GM23338 (cell line): Measurements from ENCODE around the gene TPO. TPM values are rescaled to one million over a fixed set of nuclear protein-coding genes. Genes with fewer than 3 reads are reported as not detected.

Experiments used
- ATAC-seq: fragments of 200-7000 bp; cut with Tn5 transposase; 3 replicates; pipeline ENCODE4 v1.9.1; 2020
- DNase-seq: peaks from one replicate; pipeline ENCODE4 v3.0.0-alpha.2; 2015; ENCODE audit warnings: low spot score
- H2AFZ ChIP-seq: fragments of 200-600 bp; sonication (generic); 2 replicates; pipeline ENCODE4 v1.8.0; 2016; ENCODE audit warnings: antibody characterized with exemption, mild to moderate bottlenecking, moderate library complexity
- H3F3A ChIP-seq: fragments of 200-600 bp; sonication (generic); replicated peaks from 2 replicates; pipeline ENCODE4 v1.8.0; 2017; ENCODE audit warnings: antibody characterized with exemption, mixed run types, low read depth
- H3K27ac ChIP-seq: fragments of 200-600 bp; sonication (generic); 2 replicates; pipeline ENCODE4 v1.6.1; 2016; ENCODE audit warnings: low read depth
- H3K27me3 ChIP-seq: fragments of 200-600 bp; sonication (generic); 2 replicates; pipeline ENCODE4 v1.8.0; 2016; ENCODE audit warnings: mild to moderate bottlenecking, mixed run types, moderate library complexity; ENCODE audit not compliant: insufficient read depth
- H3K36me3 ChIP-seq: fragments of 200-600 bp; sonication (generic); 2 replicates; pipeline ENCODE4 v1.8.0; 2016; ENCODE audit warnings: mild to moderate bottlenecking; ENCODE audit not compliant: insufficient read depth
- H3K4me1 ChIP-seq: fragments of 200-600 bp; sonication (generic); 2 replicates; pipeline ENCODE4 v1.8.0; 2016; ENCODE audit warnings: mild to moderate bottlenecking, moderate library complexity; ENCODE audit not compliant: insufficient read depth
- H3K4me2 ChIP-seq: fragments of 200-600 bp; sonication (generic); 2 replicates; pipeline ENCODE4 v1.7.1; 2017; ENCODE audit warnings: mixed run types
- H3K4me3 ChIP-seq: fragments of 200-600 bp; sonication (generic); 2 replicates; pipeline ENCODE4 v1.6.1; 2016; ENCODE audit warnings: mixed run types
- H3K79me2 ChIP-seq: fragments of 200-600 bp; sonication (generic); replicated peaks from 2 replicates; pipeline ENCODE4 v1.8.0; 2017; ENCODE audit warnings: mild to moderate bottlenecking; ENCODE audit not compliant: insufficient read depth
- H3K9me2 ChIP-seq: fragments of 200-600 bp; sonication (generic); 2 replicates; pipeline ENCODE4 v1.8.0; 2017; ENCODE audit not compliant: insufficient read depth
- H4K20me1 ChIP-seq: fragments of 200-600 bp; sonication (generic); replicated peaks from 2 replicates; pipeline ENCODE4 v1.8.0; 2017; ENCODE audit warnings: mild to moderate bottlenecking; ENCODE audit not compliant: insufficient read depth
- H3K27ac Mint-ChIP-seq: 2 replicates; pipeline ENCODE4 v1.8.0; 2020; ENCODE audit warnings: inconsistent platforms, mild to moderate bottlenecking, moderate library complexity, mixed read lengths
- H3K27me3 Mint-ChIP-seq: 3 replicates; pipeline ENCODE4 v1.8.0; 2022; ENCODE audit warnings: low read depth, mild to moderate bottlenecking, moderate library complexity, mixed read lengths, inconsistent platforms; ENCODE audit not compliant: insufficient read depth, poor library complexity
- H3K36me3 Mint-ChIP-seq: 3 replicates; pipeline ENCODE4 v1.8.0; 2021; ENCODE audit warnings: low read depth, mild to moderate bottlenecking, inconsistent platforms, moderate library complexity, mixed read lengths
- H3K4me1 Mint-ChIP-seq: 3 replicates; pipeline ENCODE4 v1.8.0; 2020; ENCODE audit warnings: mild to moderate bottlenecking, inconsistent platforms, mixed read lengths
- H3K4me3 Mint-ChIP-seq: 3 replicates; pipeline ENCODE4 v1.8.0; 2021; ENCODE audit warnings: moderate library complexity, mild to moderate bottlenecking, inconsistent platforms, mixed read lengths
- H3K9me3 Mint-ChIP-seq: 3 replicates; pipeline ENCODE4 v1.8.0; 2020; ENCODE audit warnings: moderate library complexity, mild to moderate bottlenecking, inconsistent platforms, mixed read lengths
- CREB1 ChIP-seq: fragments of 250-450 bp; sonication (Bioruptor Pico); IDR thresholded peaks from 2 replicates; pipeline ENCODE4 v1.5.0; 2020; ENCODE audit warnings: low read depth, mild to moderate bottlenecking, moderate library complexity
- CTCF ChIP-seq, 2 experiments: fragments of 200-600 bp in 1 of 2; sonication (generic) in 1 of 2; conservative IDR thresholded peaks; 2 replicates each; pipeline versions ENCODE4 v1.5.1 to v1.6.1; 2016 to 2017; ENCODE audit warnings: antibody characterized with exemption in 2 of 2, low read depth in 2 of 2, mild to moderate bottlenecking in 2 of 2, moderate library complexity in 1 of 2
- ETS1 ChIP-seq: IDR thresholded peaks from 2 replicates; pipeline ENCODE4 v1.6.1; 2016; ENCODE audit warnings: antibody characterized with exemption
- EZH2 ChIP-seq: fragments of 200-600 bp; sonication (generic); IDR thresholded peaks from one replicate; pipeline ENCODE4 v1.8.0; 2017; ENCODE audit warnings: antibody characterized with exemption, mild to moderate bottlenecking, low read depth; ENCODE audit not compliant: unreplicated experiment
- EZH2phosphoT487 ChIP-seq: fragments of 200-600 bp; sonication (generic); IDR thresholded peaks from one replicate; pipeline ENCODE4 v1.8.1; 2018; ENCODE audit warnings: antibody characterized with exemption; ENCODE audit not compliant: unreplicated experiment
- JUNB ChIP-seq: IDR thresholded peaks from one replicate; pipeline ENCODE4 v1.6.1; 2016; ENCODE audit warnings: antibody characterized with exemption; ENCODE audit not compliant: unreplicated experiment
- NANOG ChIP-seq: IDR thresholded peaks from 2 replicates; pipeline ENCODE4 v1.6.1; 2016; ENCODE audit warnings: antibody characterized with exemption, borderline replicate concordance
- POLR2AphosphoS5 ChIP-seq: IDR thresholded peaks from 2 replicates; pipeline ENCODE4 v1.6.1; 2016; ENCODE audit warnings: antibody characterized with exemption, low read depth
- STAT1 ChIP-seq: IDR thresholded peaks from one replicate; pipeline ENCODE4 v1.6.1; 2016; ENCODE audit warnings: antibody characterized with exemption; ENCODE audit not compliant: unreplicated experiment
- ZNF114 ChIP-seq: fragments of 250-450 bp; sonication (Bioruptor Pico); IDR thresholded peaks from 2 replicates; pipeline ENCODE4 v1.5.0; 2020; ENCODE audit warnings: mild to moderate bottlenecking, moderate library complexity
- ZNF331 ChIP-seq: fragments of 250-450 bp; sonication (Bioruptor Pico); IDR thresholded peaks from 2 replicates; pipeline ENCODE4 v1.5.0; 2020; ENCODE audit warnings: low read depth, mild to moderate bottlenecking, moderate library complexity
- ZNF462 ChIP-seq: fragments of 250-450 bp; sonication (Bioruptor Pico); IDR thresholded peaks from 2 replicates; pipeline ENCODE4 v1.5.0; 2020; ENCODE audit warnings: mild to moderate bottlenecking, moderate library complexity
- polyA plus RNA-seq: library from polyadenylated mRNA; unstranded; fragments of >200 nt; fragmentation: Nextera tagmentation; extraction: Ambion mirVana; gene quantifications from 2 replicates; pipeline ENCODE4 v1.2.1, GENCODE V29; 2016
- total RNA-seq: library from RNA; depleted of rRNA; stranded (reverse); fragments of >200 nt; shearing (Covaris generic); gene quantifications from 2 replicates; pipeline ENCODE4 v1.2.3, GENCODE V29; 2014

Gene TPO
- total and polyA plus RNA-seq, 2 experiments from 2014 or later, result 0.74 TPM; not detected in 1

GRCh38 chr2:1492711-1493430, 79.6 kb downstream of the TPO start:
- no peaks in the 10 kb centered on the region for H3K27me3 ChIP-seq
- Mint-ChIP-seq H3K36me3 (no peaks in the 10 kb centered on the region), H3K4me3 (no peak overlapping the region), H3K27ac (no peak overlapping the region), H3K27me3 (peaks cover 2% of the 10 kb centered on the region), H3K4me1 (no peaks in the 10 kb centered on the region), H3K9me3 (no peaks in the 10 kb centered on the region; the same call in 2 of the 3 replicates)
- no peaks in the 10 kb centered on the region for H3F3A ChIP-seq
- H2AFZ ChIP-seq, result no peak overlapping the region
- H3K4me3 ChIP-seq, result no peak overlapping the region
- ATAC-seq, result no peak
- H3K79me2 ChIP-seq, result no peaks in the 10 kb centered on the region
- no peak overlapping the region for H3K27ac ChIP-seq
- H3K9me2 ChIP-seq, result no peaks in the 10 kb centered on the region
- no peak for TF ChIP-seq ETS1
- TF ChIP-seq CREB1 (CRISPR knock-in tag), result no peak
- no peak for TF ChIP-seq CTCF (conservative IDR thresholded peaks at IDR 0.05; ENCODE audit: low read depth in 2 of 2)
- TF ChIP-seq EZH2phosphoT487, result no peak
- TF ChIP-seq STAT1, result no peak
- TF ChIP-seq ZNF331 (CRISPR knock-in tag), result no peak
- no peak for TF ChIP-seq POLR2AphosphoS5
- no peak for TF ChIP-seq JUNB
- DNase-seq, result no peak
- no peaks in the 10 kb centered on the region for H3K4me1 ChIP-seq
- H3K36me3 ChIP-seq, result no peaks in the 10 kb centered on the region
- no peak overlapping the region for H3K4me2 ChIP-seq
- H4K20me1 ChIP-seq, result no peaks in the 10 kb centered on the region

DNA sequence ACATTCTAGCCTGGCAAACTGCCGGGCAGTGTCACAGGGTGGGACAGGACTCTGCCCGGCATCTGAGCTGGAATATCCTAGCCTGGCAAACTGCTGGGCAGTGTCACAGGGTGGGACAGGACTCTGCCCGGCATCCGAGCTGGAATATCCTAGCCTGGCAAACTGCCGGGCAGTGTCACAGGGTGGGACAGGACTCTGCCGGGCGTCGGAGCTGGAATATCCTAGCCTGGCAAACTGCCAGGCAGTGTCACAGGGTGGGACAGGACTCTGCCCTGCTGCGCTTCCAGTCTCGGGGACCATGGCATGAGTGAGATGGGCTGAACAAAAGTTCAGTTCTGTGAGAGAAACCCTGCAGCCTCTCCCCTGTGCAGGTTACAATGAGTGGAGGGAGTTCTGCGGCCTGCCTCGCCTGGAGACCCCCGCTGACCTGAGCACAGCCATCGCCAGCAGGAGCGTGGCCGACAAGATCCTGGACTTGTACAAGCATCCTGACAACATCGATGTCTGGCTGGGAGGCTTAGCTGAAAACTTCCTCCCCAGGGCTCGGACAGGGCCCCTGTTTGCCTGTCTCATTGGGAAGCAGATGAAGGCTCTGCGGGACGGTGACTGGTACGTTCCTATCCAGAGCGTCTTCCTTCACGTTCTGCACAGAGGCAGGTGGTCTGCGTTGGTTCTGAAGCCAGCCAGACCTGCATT, 80.3 kb downstream of the TPO start:
- Mint-ChIP-seq H3K4me3 (no peak overlapping the region), H3K4me1 (no peaks in the 10 kb centered on the region), H3K27me3 (peaks cover 2% of the 10 kb centered on the region), H3K36me3 (no peaks in the 10 kb centered on the region), H3K9me3 (no peaks in the 10 kb centered on the region; the same call in 2 of the 3 replicates), H3K27ac (no peak overlapping the region)
- Histone ChIP-seq H3K27me3 (no peaks in the 10 kb centered on the region), H3K4me2 (no peak overlapping the region), H3K27ac (no peak overlapping the region), H3K79me2 (no peaks in the 10 kb centered on the region), H3K4me3 (no peak overlapping the region), H3K9me2 (no peaks in the 10 kb centered on the region), H4K20me1 (no peaks in the 10 kb centered on the region), H3K4me1 (no peaks in the 10 kb centered on the region), H3F3A (no peaks in the 10 kb centered on the region), H2AFZ (no peak overlapping the region), H3K36me3 (no peaks in the 10 kb centered on the region)
- DNase-seq (no peak), ATAC-seq (no peak)
- TF ChIP-seq EZH2 (no peak), JUNB (no peak), EZH2phosphoT487 (no peak), STAT1 (no peak), CREB1 (CRISPR knock-in tag) (no peak), ZNF462 (no peak), ZNF114 (CRISPR knock-in tag) (no peak), NANOG (no peak)
